IPS-20b (cell line): ENCODE measurements around the gene PRKG2.
"Not testable (repeated sequence)": the region's sequence is repeated elsewhere in the genome, so short reads cannot be mapped to it uniquely, and the experiment has no call there.

Experiments
- H3K27ac ChIP-seq: one replicate; pipeline ENCODE4 v1.5.1; 2013; ENCODE audit warnings: low read length
- H3K27me3 ChIP-seq: 2 replicates; pipeline ENCODE4 v1.6.1; 2013; ENCODE audit warnings: mild to moderate bottlenecking, low read length, inconsistent platforms; ENCODE audit not compliant: insufficient read depth
- H3K36me3 ChIP-seq: 2 replicates; pipeline ENCODE4 v1.6.1; 2013; ENCODE audit warnings: low read depth, mild to moderate bottlenecking, inconsistent platforms, low read length, moderate library complexity; ENCODE audit not compliant: insufficient read depth
- H3K4me1 ChIP-seq: 2 replicates; pipeline ENCODE4 v1.6.1; 2013; ENCODE audit warnings: mild to moderate bottlenecking, control low read depth, inconsistent platforms, low read length, moderate library complexity; ENCODE audit not compliant: insufficient read depth
- H3K4me3 ChIP-seq: 2 replicates; pipeline ENCODE4 v1.5.1; 2013; ENCODE audit warnings: mild to moderate bottlenecking, low read length, inconsistent platforms
- H3K9ac ChIP-seq: 2 replicates; pipeline ENCODE4 v1.6.1; 2013; ENCODE audit warnings: low read depth, mild to moderate bottlenecking, inconsistent platforms, low read length, moderate library complexity
- H3K9me3 ChIP-seq: 2 replicates; pipeline ENCODE4 v1.6.1; 2013; ENCODE audit warnings: mild to moderate bottlenecking, low read depth, low read length, inconsistent platforms; ENCODE audit not compliant: insufficient read depth

Gene PRKG2

GRCh38 chr4:81179326-81179725 lies 35.7 kb downstream of the PRKG2 start:
- Histone ChIP-seq H3K27ac (no peak overlapping the region), H3K9me3 (no peaks in the 10 kb centered on the region), H3K4me3 (no peak overlapping the region), H3K9ac (no peak overlapping the region), H3K27me3 (no peaks in the 10 kb centered on the region), H3K4me1 (no peaks in the 10 kb centered on the region), H3K36me3 (no peaks in the 10 kb centered on the region)

- H3K4me1 ChIP-seq = no peaks in the 10 kb centered on the region
- H3K36me3 ChIP-seq = no peaks in the 10 kb centered on the region
- no peaks in the 10 kb centered on the region for H3K27me3 ChIP-seq
- no peaks in the 10 kb centered on the region for H3K9me3 ChIP-seq
- H3K9ac ChIP-seq = no peak overlapping the region
- no peak overlapping the region for H3K27ac ChIP-seq
- H3K4me3 ChIP-seq = no peak overlapping the region
Observed at GRCh38 chr4:81173213-81173612, 41.8 kb downstream of the PRKG2 start.

GRCh38 chr4:81166458-81167160 lies 48.4 kb downstream of the PRKG2 start:
- Histone ChIP-seq H3K9me3 (no peaks in the 10 kb centered on the region), H3K36me3 (no peaks in the 10 kb centered on the region), H3K27me3 (no peaks in the 10 kb centered on the region), H3K9ac (no peak overlapping the region), H3K27ac (no peak overlapping the region), H3K4me3 (no peak overlapping the region), H3K4me1 (0 out of 2 replicates have a peak, but pooled peaks cover 3% of the 10 kb centered on the region)

- no peaks in the 10 kb centered on the region for H3K9me3 ChIP-seq
- H3K27ac ChIP-seq = no peak overlapping the region
- no peak overlapping the region for H3K9ac ChIP-seq
- 0 out of 2 replicates have a peak, but pooled peaks cover 3% of the 10 kb centered on the region for H3K4me1 ChIP-seq
- H3K36me3 ChIP-seq = no peaks in the 10 kb centered on the region
- H3K27me3 ChIP-seq = no peaks in the 10 kb centered on the region
- no peak overlapping the region for H3K4me3 ChIP-seq
Observed at GRCh38 chr4:81165861-81166430, 49.1 kb downstream of the PRKG2 start.

- H3K9me3 ChIP-seq = no peaks in the 10 kb centered on the region
- H3K27me3 ChIP-seq = no peaks in the 10 kb centered on the region
- H3K36me3 ChIP-seq = no peaks in the 10 kb centered on the region
- H3K4me3 ChIP-seq = no peak overlapping the region
- no peak overlapping the region for H3K27ac ChIP-seq
- 0 out of 2 replicates have a peak, but pooled peaks cover 3% of the 10 kb centered on the region for H3K4me1 ChIP-seq
- H3K9ac ChIP-seq = no peak overlapping the region
Observed at GRCh38 chr4:81164623-81165416, 50.2 kb downstream of the PRKG2 start.

- Histone ChIP-seq H3K9ac (no peak overlapping the region), H3K9me3 (no peaks in the 10 kb centered on the region), H3K27me3 (no peaks in the 10 kb centered on the region), H3K27ac (no peak overlapping the region), H3K4me1 (0 out of 2 replicates have a peak, but pooled peaks cover 3% of the 10 kb centered on the region), H3K4me3 (no peak overlapping the region), H3K36me3 (no peaks in the 10 kb centered on the region)
Observed at GRCh38 chr4:81164126-81164525, 50.9 kb downstream of the PRKG2 start.

GRCh38 chr4:81162752-81163458 lies 52.1 kb downstream of the PRKG2 start:
- H3K4me1 ChIP-seq = 0 out of 2 replicates have a peak, but pooled peaks cover 3% of the 10 kb centered on the region
- no peak overlapping the region for H3K9ac ChIP-seq
- no peaks in the 10 kb centered on the region for H3K9me3 ChIP-seq
- no peaks in the 10 kb centered on the region for H3K27me3 ChIP-seq
- H3K4me3 ChIP-seq = no peak overlapping the region
- no peaks in the 10 kb centered on the region for H3K36me3 ChIP-seq
- H3K27ac ChIP-seq = no peak overlapping the region

- not testable (repeated sequence) for H3K36me3 ChIP-seq, H3K27me3 ChIP-seq, H3K27ac ChIP-seq, H3K4me1 ChIP-seq, H3K9me3 ChIP-seq, H3K9ac ChIP-seq
- peak overlapping the region; percentile 52 for H3K4me3 ChIP-seq
Observed at GRCh38 chr4:81153714-81154323, 61.2 kb downstream of the PRKG2 start.

- H3K4me1 ChIP-seq = no peaks in the 10 kb centered on the region
- H3K27me3 ChIP-seq = no peaks in the 10 kb centered on the region
- peak overlapping the region; percentile 52; the same call in 1 of the 2 replicates for H3K4me3 ChIP-seq
- no peaks in the 10 kb centered on the region for H3K9me3 ChIP-seq
- no peaks in the 10 kb centered on the region for H3K36me3 ChIP-seq
- H3K27ac ChIP-seq = no peak overlapping the region
- no peak overlapping the region for H3K9ac ChIP-seq
Observed at GRCh38 chr4:81152839-81153713, 61.9 kb downstream of the PRKG2 start.

GRCh38 chr4:81149976-81150375 lies 65.0 kb downstream of the PRKG2 start:
- Histone ChIP-seq H3K9ac (no peak overlapping the region), H3K27me3 (no peaks in the 10 kb centered on the region), H3K4me3 (no peak overlapping the region), H3K27ac (no peak overlapping the region), H3K9me3 (no peaks in the 10 kb centered on the region), H3K36me3 (no peaks in the 10 kb centered on the region), H3K4me1 (no peaks in the 10 kb centered on the region)
